HG02852 (cell line): ENCODE results near the gene NSUN2.
A peak's percentile ranks its signal among the peaks of the same experiment; 100 is the strongest.
"Not testable (repeated sequence)": the region's sequence is repeated elsewhere in the genome, so short reads cannot be mapped to it uniquely, and the experiment has no call there.

Experiments used
- ATAC-seq: cut with Tn5 transposase; IDR thresholded peaks from one replicate; pipeline ENCODE4 v1.9.1; 2021; ENCODE audit warnings: mild to moderate bottlenecking, moderate library complexity; ENCODE audit not compliant: unreplicated experiment

The NSUN2 gene

GRCh38 chr5:6645571-6646362 lies 12.9 kb upstream of the NSUN2 start:
- not testable (repeated sequence) for ATAC-seq

- no peak for ATAC-seq
Measured at GRCh38 chr5:6644794-6645241, 12.0 kb upstream of the NSUN2 start.

- ATAC-seq = no peak
Measured at GRCh38 chr5:6642655-6643054, 9.8 kb upstream of the NSUN2 start.

- ATAC-seq = no peak
Measured at GRCh38 chr5:6638236-6638635, 5.4 kb upstream of the NSUN2 start.

GRCh38 chr5:6637590-6637989 lies 4.7 kb upstream of the NSUN2 start:
- ATAC-seq = no peak

- no peak for ATAC-seq
Measured at GRCh38 chr5:6637022-6637421, 4.2 kb upstream of the NSUN2 start.

GRCh38 chr5:6636293-6636692 lies 3.4 kb upstream of the NSUN2 start:
- no peak for ATAC-seq

GRCh38 chr5:6634788-6635430 lies 2.1 kb upstream of the NSUN2 start:
- ATAC-seq = no peak

- ATAC-seq = no peak
Measured at GRCh38 chr5:6634306-6634705, 1.5 kb upstream of the NSUN2 start.

- peak; percentile 51 for ATAC-seq
Measured at GRCh38 chr5:6633469-6634245, 813 bp upstream of the NSUN2 start.

GRCh38 chr5:6632324-6632887 lies 438 bp downstream of the NSUN2 start:
- peak; percentile 26 for ATAC-seq

GRCh38 chr5:6631441-6631840 lies 1.4 kb downstream of the NSUN2 start:
- no peak for ATAC-seq

- ATAC-seq = no peak
Measured at GRCh38 chr5:6626508-6626907, 6.3 kb downstream of the NSUN2 start.

- no peak for ATAC-seq
Measured at GRCh38 chr5:6623941-6624340, 8.9 kb downstream of the NSUN2 start.

GRCh38 chr5:6623228-6623627 lies 9.6 kb downstream of the NSUN2 start:
- ATAC-seq = no peak

GRCh38 chr5:6616632-6617031 lies 16.2 kb downstream of the NSUN2 start:
- ATAC-seq = no peak

GRCh38 chr5:6615034-6615815 lies 17.6 kb downstream of the NSUN2 start:
- ATAC-seq = no peak

GRCh38 chr5:6611334-6612256 lies 21.2 kb downstream of the NSUN2 start:
- no peak for ATAC-seq

- ATAC-seq = no peak
Measured at GRCh38 chr5:6608016-6608415, 24.8 kb downstream of the NSUN2 start.

- ATAC-seq = no peak
Measured at GRCh38 chr5:6607559-6607936, 25.3 kb downstream of the NSUN2 start.
